Measurements from ENCODE around the gene RHEB. TPM values are rescaled to one million over a fixed set of nuclear protein-coding genes. Genes with fewer than 3 reads are reported as not detected.

The RHEB gene
- total and polyA plus RNA-seq, 2 of the 13 experiments (the other 11 are each of a cell fraction or from before 2014, with no cell fraction given) = 55.0 to 77.6 TPM

GRCh38 chr7:151487228-151487627 is 32.5 kb downstream of the RHEB start:
- Histone ChIP-seq H3K9ac (ENCODE audit: insufficient read depth, low read depth, low read length) (no peak overlapping the region), H3K4me3 (replicated peaks in 1 of 3; ENCODE audit: insufficient read depth in 1 of 3, low read depth in 2 of 3, low read length in 3 of 3) (no peak overlapping the region), H3K79me2 (ENCODE audit: insufficient read depth, low read length) (peaks cover 11% of the 10 kb centered on the region), H4K20me1 (ENCODE audit: insufficient read depth, low read length) (peaks cover 7% of the 10 kb centered on the region), H3K4me1 (ENCODE audit: insufficient read depth, low read length) (peaks cover 10% of the 10 kb centered on the region), H3K4me2 (ENCODE audit: low read depth, low read length) (no peak overlapping the region), H2AFZ (ENCODE audit: low read length) (no peak overlapping the region), H3K27ac (ENCODE audit: extremely low read length, insufficient read depth, low read length) (no peak overlapping the region), H3K27me3 (ENCODE audit: control insufficient read depth in 1 of 2, insufficient read depth in 2 of 2, low read length in 2 of 2) (no peaks in the 10 kb centered on the region), H3K36me3 (replicated peaks in 1 of 2; ENCODE audit: control insufficient read depth in 1 of 2, insufficient read depth in 2 of 2, low read length in 2 of 2) (peaks cover 14 to 80% of the 10 kb centered on the region in 2 experiments), H3K9me3 (ENCODE audit: low read length) (no peaks in the 10 kb centered on the region)
- intact Hi-C loops (cut with micrococcal nuclease; ENCODE audit: unreplicated experiment) (no loop called here), in situ Hi-C loops (cut with HindIII; ENCODE audit: extremely low pct_ligation_motif_present, low pct_unique_long_range_greater_than_20kb) (no loop called here)
- DNase-seq (ENCODE audit: low spot score) = no peak
- TF ChIP-seq ZSCAN9 (CRISPR knock-in tag; IDR thresholded peaks at IDR 0.05; ENCODE audit: borderline replicate concordance) (no peak), ZBTB7A (CRISPR knock-in tag; IDR thresholded peaks at IDR 0.05) (no peak), HDAC2 (CRISPR knock-in tag; IDR thresholded peaks at IDR 0.05) (no peak), HES4 (CRISPR knock-in tag; IDR thresholded peaks at IDR 0.05; ENCODE audit: borderline replicate concordance) (no peak), ZNF282 (IDR thresholded peaks at IDR 0.05; ENCODE audit: partially characterized antibody) (no peak), NFE2 (CRISPR knock-in tag; IDR thresholded peaks at IDR 0.05) (no peak), ZNF674 (CRISPR knock-in tag; IDR thresholded peaks at IDR 0.05; ENCODE audit: low read depth) (no peak), EP300 (IDR thresholded peaks at IDR 0.05; ENCODE audit: low read depth in 2 of 2, low read length in 2 of 2) (no peak), EP300 (CRISPR knock-in tag; IDR thresholded peaks at IDR 0.05; ENCODE audit: borderline replicate concordance) (no peak), NKX3-1 (CRISPR knock-in tag; IDR thresholded peaks at IDR 0.05) (no peak), MAFG (CRISPR knock-in tag; IDR thresholded peaks at IDR 0.05) (no peak), ZNF766 (CRISPR knock-in tag; IDR thresholded peaks at IDR 0.05; ENCODE audit: borderline replicate concordance) (no peak), CBX1 (IDR thresholded peaks at IDR 0.05; ENCODE audit: low read depth) (no peak), ETV5 (CRISPR knock-in tag; IDR thresholded peaks at IDR 0.05; ENCODE audit: borderline replicate concordance) (no peak), ZNF34 (CRISPR knock-in tag; IDR thresholded peaks at IDR 0.05; ENCODE audit: borderline replicate concordance) (no peak), MBNL3 (CRISPR knock-in tag; conservative IDR thresholded peaks at IDR 0.05) (no peak), ZSCAN25 (CRISPR knock-in tag; IDR thresholded peaks at IDR 0.05) (no peak), ATF1 (CRISPR knock-in tag; IDR thresholded peaks at IDR 0.05) (no peak), ZIK1 (CRISPR knock-in tag; IDR thresholded peaks at IDR 0.05; ENCODE audit: borderline replicate concordance, low read depth) (no peak), ZNF44 (CRISPR knock-in tag; IDR thresholded peaks at IDR 0.05) (no peak)
- TF ChIP-seq, protein P1, sequence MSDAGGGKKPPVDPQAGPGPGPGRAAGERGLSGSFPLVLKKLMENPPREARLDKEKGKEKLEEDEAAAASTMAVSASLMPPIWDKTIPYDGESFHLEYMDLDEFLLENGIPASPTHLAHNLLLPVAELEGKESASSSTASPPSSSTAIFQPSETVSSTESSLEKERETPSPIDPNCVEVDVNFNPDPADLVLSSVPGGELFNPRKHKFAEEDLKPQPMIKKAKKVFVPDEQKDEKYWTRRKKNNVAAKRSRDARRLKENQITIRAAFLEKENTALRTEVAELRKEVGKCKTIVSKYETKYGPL (CRISPR knock-in tag; IDR thresholded peaks at IDR 0.05) = no peak
- CTCF ChIA-PET (ENCODE audit: low intra/inter-chr PET ratio, low total read pairs) = no interaction called here
- POLR2A ChIA-PET = no interaction called here
- 97% methylated on average over 2 of the region's 2 CpGs for WGBS (ENCODE audit: low lambda C conversion rate)
- no peak for ATAC-seq
- no TSS peak for BruUV-seq (replicated peaks)
- no peak for FAIRE-seq

Data from HepG2 (cell line).